ENCODE measurements around the gene ITGAX.

- TF ChIP-seq, protein P1, sequence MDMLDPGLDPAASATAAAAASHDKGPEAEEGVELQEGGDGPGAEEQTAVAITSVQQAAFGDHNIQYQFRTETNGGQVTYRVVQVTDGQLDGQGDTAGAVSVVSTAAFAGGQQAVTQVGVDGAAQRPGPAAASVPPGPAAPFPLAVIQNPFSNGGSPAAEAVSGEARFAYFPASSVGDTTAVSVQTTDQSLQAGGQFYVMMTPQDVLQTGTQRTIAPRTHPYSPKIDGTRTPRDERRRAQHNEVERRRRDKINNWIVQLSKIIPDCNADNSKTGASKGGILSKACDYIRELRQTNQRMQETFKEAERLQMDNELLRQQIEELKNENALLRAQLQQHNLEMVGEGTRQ (IDR thresholded peaks at IDR 0.05; ENCODE audit: low read length) = no peak
- TF ChIP-seq EP300 (IDR thresholded peaks at IDR 0.05; ENCODE audit: borderline replicate concordance in 1 of 2, low read depth in 2 of 2, low read length in 2 of 2) = no peak
- no peak for TF ChIP-seq NANOG (IDR thresholded peaks at IDR 0.05; ENCODE audit: insufficient read depth, low read depth, low read length, poor library complexity, severe bottlenecking)
- TF ChIP-seq JUN (IDR thresholded peaks at IDR 0.05; ENCODE audit: low read depth, low read length) = no peak
- TF ChIP-seq CTCF (IDR thresholded peaks at IDR 0.05; ENCODE audit: control extremely low read depth in 1 of 3, insufficient read depth in 1 of 3, low read depth in 1 of 3, low read length in 3 of 3) = no peak
- TF ChIP-seq EZH2 (IDR thresholded peaks at IDR 0.05; ENCODE audit: low read depth, low read length, severe bottlenecking) = no peak
- TF ChIP-seq CBX5 (IDR thresholded peaks at IDR 0.05; ENCODE audit: low read depth, low read length) = no peak
- TF ChIP-seq KDM5A (IDR thresholded peaks at IDR 0.05; ENCODE audit: low read length) = no peak
- TF ChIP-seq CHD2 (IDR thresholded peaks at IDR 0.05; ENCODE audit: low read length) = no peak
- TF ChIP-seq POLR2A (IDR thresholded peaks at IDR 0.05; ENCODE audit: control extremely low read depth in 1 of 2, low read depth in 2 of 2, low read length in 2 of 2) = no peak
- TF ChIP-seq HDAC2 (IDR thresholded peaks at IDR 0.05; ENCODE audit: borderline replicate concordance in 1 of 2, low read depth in 2 of 2, low read length in 2 of 2) = no peak
- TF ChIP-seq SP4 (IDR thresholded peaks at IDR 0.05; ENCODE audit: low read length) = no peak
Observed at GRCh38 chr16:31323959-31324629, 30.9 kb upstream of the ITGAX start.

All from H1 (cell line).